ENCODE results near the gene GJA9. TPM values are rescaled to one million over a fixed set of nuclear protein-coding genes. Genes with fewer than 3 reads are reported as not detected.

Gene GJA9
- total RNA-seq, 1 experiment from 2014 or later, result not detected

DNA sequence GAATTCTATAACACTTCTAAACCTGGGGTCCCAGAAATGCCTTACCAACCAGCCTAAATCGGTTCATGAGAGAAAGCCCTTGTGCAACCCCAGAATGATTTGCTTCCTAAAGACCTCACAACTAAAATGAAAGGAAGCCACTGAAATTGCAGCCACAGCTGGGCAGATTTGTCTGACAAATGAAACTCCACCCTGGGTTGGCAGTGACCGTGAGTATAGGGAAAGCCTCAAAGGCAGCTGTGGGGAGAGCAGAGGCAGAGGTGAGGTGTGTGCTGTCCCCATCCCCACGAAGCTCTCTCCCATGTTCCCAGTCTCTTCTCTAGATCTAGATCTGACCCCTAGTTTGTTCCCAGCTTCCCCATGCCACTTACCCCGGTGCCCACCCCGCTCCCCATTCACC, 37.2 kb upstream of the GJA9 start:
- no peak for TF ChIP-seq ZNF396 (CRISPR knock-in tag; IDR thresholded peaks at IDR 0.05; ENCODE audit: borderline replicate concordance)
- TF ChIP-seq ZNF423 (CRISPR knock-in tag; IDR thresholded peaks at IDR 0.05), result no peak
- no peak for TF ChIP-seq MXD4 (CRISPR knock-in tag; IDR thresholded peaks at IDR 0.05; ENCODE audit: borderline replicate concordance)
- TF ChIP-seq TEAD1 (CRISPR knock-in tag; IDR thresholded peaks at IDR 0.05), result no peak
- TF ChIP-seq, protein P1, sequence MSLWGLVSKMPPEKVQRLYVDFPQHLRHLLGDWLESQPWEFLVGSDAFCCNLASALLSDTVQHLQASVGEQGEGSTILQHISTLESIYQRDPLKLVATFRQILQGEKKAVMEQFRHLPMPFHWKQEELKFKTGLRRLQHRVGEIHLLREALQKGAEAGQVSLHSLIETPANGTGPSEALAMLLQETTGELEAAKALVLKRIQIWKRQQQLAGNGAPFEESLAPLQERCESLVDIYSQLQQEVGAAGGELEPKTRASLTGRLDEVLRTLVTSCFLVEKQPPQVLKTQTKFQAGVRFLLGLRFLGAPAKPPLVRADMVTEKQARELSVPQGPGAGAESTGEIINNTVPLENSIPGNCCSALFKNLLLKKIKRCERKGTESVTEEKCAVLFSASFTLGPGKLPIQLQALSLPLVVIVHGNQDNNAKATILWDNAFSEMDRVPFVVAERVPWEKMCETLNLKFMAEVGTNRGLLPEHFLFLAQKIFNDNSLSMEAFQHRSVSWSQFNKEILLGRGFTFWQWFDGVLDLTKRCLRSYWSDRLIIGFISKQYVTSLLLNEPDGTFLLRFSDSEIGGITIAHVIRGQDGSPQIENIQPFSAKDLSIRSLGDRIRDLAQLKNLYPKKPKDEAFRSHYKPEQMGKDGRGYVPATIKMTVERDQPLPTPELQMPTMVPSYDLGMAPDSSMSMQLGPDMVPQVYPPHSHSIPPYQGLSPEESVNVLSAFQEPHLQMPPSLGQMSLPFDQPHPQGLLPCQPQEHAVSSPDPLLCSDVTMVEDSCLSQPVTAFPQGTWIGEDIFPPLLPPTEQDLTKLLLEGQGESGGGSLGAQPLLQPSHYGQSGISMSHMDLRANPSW (CRISPR knock-in tag; conservative IDR thresholded peaks at IDR 0.05; ENCODE audit: low read depth), result no peak
- no peak for TF ChIP-seq JAZF1 (CRISPR knock-in tag; IDR thresholded peaks at IDR 0.05)
- no peak for TF ChIP-seq JUN (CRISPR knock-in tag; IDR thresholded peaks at IDR 0.05)
- TF ChIP-seq ELF4 (CRISPR knock-in tag; IDR thresholded peaks at IDR 0.05; ENCODE audit: low read depth), result no peak
- TF ChIP-seq, protein P2, sequence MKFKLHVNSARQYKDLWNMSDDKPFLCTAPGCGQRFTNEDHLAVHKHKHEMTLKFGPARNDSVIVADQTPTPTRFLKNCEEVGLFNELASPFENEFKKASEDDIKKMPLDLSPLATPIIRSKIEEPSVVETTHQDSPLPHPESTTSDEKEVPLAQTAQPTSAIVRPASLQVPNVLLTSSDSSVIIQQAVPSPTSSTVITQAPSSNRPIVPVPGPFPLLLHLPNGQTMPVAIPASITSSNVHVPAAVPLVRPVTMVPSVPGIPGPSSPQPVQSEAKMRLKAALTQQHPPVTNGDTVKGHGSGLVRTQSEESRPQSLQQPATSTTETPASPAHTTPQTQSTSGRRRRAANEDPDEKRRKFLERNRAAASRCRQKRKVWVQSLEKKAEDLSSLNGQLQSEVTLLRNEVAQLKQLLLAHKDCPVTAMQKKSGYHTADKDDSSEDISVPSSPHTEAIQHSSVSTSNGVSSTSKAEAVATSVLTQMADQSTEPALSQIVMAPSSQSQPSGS (CRISPR knock-in tag; IDR thresholded peaks at IDR 0.05; ENCODE audit: borderline replicate concordance, low read depth), result no peak
- TF ChIP-seq ZNF219 (CRISPR knock-in tag; IDR thresholded peaks at IDR 0.05; ENCODE audit: borderline replicate concordance), result no peak
- no peak for TF ChIP-seq OVOL2 (CRISPR knock-in tag; IDR thresholded peaks at IDR 0.05; ENCODE audit: borderline replicate concordance)
- no peak for TF ChIP-seq ZNF121 (CRISPR knock-in tag; IDR thresholded peaks at IDR 0.05)
- TF ChIP-seq, protein P3, sequence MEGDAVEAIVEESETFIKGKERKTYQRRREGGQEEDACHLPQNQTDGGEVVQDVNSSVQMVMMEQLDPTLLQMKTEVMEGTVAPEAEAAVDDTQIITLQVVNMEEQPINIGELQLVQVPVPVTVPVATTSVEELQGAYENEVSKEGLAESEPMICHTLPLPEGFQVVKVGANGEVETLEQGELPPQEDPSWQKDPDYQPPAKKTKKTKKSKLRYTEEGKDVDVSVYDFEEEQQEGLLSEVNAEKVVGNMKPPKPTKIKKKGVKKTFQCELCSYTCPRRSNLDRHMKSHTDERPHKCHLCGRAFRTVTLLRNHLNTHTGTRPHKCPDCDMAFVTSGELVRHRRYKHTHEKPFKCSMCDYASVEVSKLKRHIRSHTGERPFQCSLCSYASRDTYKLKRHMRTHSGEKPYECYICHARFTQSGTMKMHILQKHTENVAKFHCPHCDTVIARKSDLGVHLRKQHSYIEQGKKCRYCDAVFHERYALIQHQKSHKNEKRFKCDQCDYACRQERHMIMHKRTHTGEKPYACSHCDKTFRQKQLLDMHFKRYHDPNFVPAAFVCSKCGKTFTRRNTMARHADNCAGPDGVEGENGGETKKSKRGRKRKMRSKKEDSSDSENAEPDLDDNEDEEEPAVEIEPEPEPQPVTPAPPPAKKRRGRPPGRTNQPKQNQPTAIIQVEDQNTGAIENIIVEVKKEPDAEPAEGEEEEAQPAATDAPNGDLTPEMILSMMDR (IDR thresholded peaks at IDR 0.05), result no peak
- no peak for TF ChIP-seq SOX15 (CRISPR knock-in tag; IDR thresholded peaks at IDR 0.05)
- TF ChIP-seq GABPB1 (CRISPR knock-in tag; IDR thresholded peaks at IDR 0.05), result no peak
- TF ChIP-seq, protein P4, sequence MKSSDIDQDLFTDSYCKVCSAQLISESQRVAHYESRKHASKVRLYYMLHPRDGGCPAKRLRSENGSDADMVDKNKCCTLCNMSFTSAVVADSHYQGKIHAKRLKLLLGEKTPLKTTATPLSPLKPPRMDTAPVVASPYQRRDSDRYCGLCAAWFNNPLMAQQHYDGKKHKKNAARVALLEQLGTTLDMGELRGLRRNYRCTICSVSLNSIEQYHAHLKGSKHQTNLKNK (CRISPR knock-in tag; IDR thresholded peaks at IDR 0.05), result no peak
- TF ChIP-seq NR1H2 (CRISPR knock-in tag; IDR thresholded peaks at IDR 0.05), result no peak
- TF ChIP-seq HMGA2 (CRISPR knock-in tag; IDR thresholded peaks at IDR 0.05), result no peak
- Mint-ChIP-seq H3K4me1 (peaks cover 4% of the 10 kb centered on the region), H3K27ac (no peak overlapping the region), H3K9me3 (no peaks in the 10 kb centered on the region), H3K36me3 (no peaks in the 10 kb centered on the region), H3K4me3 (no peak overlapping the region), H3K27me3 (ENCODE audit: low read depth) (no peaks in the 10 kb centered on the region)
- no peak for DNase-seq (ENCODE audit: low spot score)
- ATAC-seq, result no peak
- ChIA-PET CTCF (no interaction called here), POLR2A (interaction anchor here (0.5 kb wide), 1 partner anchor 820 kb away, joined by 3 read pairs; the partner anchor contains the start of gene PPIE)

DNA sequence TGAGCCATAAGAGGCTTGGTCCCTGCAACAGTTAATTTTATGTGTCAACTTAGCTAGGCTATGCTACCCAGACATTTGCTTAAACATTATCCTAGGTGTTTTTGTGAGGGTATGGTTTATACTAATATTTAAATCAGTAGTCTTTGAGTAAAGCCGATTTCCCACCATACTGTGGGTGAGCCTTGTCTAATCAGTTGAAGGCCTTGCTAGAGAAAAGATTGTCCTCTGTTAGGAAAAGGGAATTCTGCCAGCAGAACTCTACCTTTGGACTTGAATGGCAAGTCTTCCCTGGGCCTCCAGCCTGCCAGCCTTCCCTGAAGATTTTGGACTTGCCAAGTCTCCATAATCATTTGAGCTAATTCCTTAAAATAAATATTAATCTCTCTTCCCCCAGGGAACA, 36.4 kb upstream of the GJA9 start:
- H3K36me3 Mint-ChIP-seq, result no peaks in the 10 kb centered on the region
- peaks cover 4% of the 10 kb centered on the region for H3K4me1 Mint-ChIP-seq
- POLR2A ChIA-PET, result no interaction called here
- CTCF ChIA-PET, result no interaction called here
- no peak overlapping the region for H3K27ac Mint-ChIP-seq
- no peaks in the 10 kb centered on the region for H3K9me3 Mint-ChIP-seq
- DNase-seq (ENCODE audit: low spot score) (no peak), ATAC-seq (no peak)
- H3K27me3 Mint-ChIP-seq (ENCODE audit: low read depth), result no peaks in the 10 kb centered on the region
- no peak overlapping the region for H3K4me3 Mint-ChIP-seq
- TF ChIP-seq OVOL2 (CRISPR knock-in tag; IDR thresholded peaks at IDR 0.05; ENCODE audit: borderline replicate concordance) (no peak), ESRRA (CRISPR knock-in tag; IDR thresholded peaks at IDR 0.05; ENCODE audit: borderline replicate concordance) (no peak), EMX1 (CRISPR knock-in tag; IDR thresholded peaks at IDR 0.05) (no peak), SP1 (CRISPR knock-in tag; conservative IDR thresholded peaks at IDR 0.05) (no peak), TEAD1 (CRISPR knock-in tag; IDR thresholded peaks at IDR 0.05) (no peak), NR3C1 (CRISPR knock-in tag; conservative IDR thresholded peaks at IDR 0.05; ENCODE audit: low read depth) (no peak)
- TF ChIP-seq, protein P5, sequence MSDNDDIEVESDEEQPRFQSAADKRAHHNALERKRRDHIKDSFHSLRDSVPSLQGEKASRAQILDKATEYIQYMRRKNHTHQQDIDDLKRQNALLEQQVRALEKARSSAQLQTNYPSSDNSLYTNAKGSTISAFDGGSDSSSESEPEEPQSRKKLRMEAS (CRISPR knock-in tag; IDR thresholded peaks at IDR 0.05), result no peak
- TF ChIP-seq, protein P6, sequence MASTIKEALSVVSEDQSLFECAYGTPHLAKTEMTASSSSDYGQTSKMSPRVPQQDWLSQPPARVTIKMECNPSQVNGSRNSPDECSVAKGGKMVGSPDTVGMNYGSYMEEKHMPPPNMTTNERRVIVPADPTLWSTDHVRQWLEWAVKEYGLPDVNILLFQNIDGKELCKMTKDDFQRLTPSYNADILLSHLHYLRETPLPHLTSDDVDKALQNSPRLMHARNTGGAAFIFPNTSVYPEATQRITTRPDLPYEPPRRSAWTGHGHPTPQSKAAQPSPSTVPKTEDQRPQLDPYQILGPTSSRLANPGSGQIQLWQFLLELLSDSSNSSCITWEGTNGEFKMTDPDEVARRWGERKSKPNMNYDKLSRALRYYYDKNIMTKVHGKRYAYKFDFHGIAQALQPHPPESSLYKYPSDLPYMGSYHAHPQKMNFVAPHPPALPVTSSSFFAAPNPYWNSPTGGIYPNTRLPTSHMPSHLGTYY (CRISPR knock-in tag; IDR thresholded peaks at IDR 0.05), result no peak
- TF ChIP-seq, protein P4 (CRISPR knock-in tag; IDR thresholded peaks at IDR 0.05), result no peak
- TF ChIP-seq, protein P7, sequence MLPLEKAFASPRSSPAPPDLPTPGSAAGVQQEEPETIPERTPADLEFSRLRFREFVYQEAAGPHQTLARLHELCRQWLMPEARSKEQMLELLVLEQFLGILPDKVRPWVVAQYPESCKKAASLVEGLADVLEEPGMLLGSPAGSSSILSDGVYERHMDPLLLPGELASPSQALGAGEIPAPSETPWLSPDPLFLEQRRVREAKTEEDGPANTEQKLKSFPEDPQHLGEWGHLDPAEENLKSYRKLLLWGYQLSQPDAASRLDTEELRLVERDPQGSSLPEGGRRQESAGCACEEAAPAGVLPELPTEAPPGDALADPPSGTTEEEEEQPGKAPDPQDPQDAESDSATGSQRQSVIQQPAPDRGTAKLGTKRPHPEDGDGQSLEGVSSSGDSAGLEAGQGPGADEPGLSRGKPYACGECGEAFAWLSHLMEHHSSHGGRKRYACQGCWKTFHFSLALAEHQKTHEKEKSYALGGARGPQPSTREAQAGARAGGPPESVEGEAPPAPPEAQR (CRISPR knock-in tag; IDR thresholded peaks at IDR 0.05), result no peak
- TF ChIP-seq, protein P8, sequence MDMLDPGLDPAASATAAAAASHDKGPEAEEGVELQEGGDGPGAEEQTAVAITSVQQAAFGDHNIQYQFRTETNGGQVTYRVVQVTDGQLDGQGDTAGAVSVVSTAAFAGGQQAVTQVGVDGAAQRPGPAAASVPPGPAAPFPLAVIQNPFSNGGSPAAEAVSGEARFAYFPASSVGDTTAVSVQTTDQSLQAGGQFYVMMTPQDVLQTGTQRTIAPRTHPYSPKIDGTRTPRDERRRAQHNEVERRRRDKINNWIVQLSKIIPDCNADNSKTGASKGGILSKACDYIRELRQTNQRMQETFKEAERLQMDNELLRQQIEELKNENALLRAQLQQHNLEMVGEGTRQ (CRISPR knock-in tag; IDR thresholded peaks at IDR 0.05), result no peak
